NCI-H2227 (cell line): ENCODE results near the gene ARHGAP24.
A peak's percentile ranks its signal among the peaks of the same experiment; 100 is the strongest.

Experiments used
- DNase-seq: peaks from one replicate; lab custom pipeline; 2025; ENCODE audit not compliant: unreplicated experiment; lab: John Stamatoyannopoulos, UW

Gene ARHGAP24

DNA sequence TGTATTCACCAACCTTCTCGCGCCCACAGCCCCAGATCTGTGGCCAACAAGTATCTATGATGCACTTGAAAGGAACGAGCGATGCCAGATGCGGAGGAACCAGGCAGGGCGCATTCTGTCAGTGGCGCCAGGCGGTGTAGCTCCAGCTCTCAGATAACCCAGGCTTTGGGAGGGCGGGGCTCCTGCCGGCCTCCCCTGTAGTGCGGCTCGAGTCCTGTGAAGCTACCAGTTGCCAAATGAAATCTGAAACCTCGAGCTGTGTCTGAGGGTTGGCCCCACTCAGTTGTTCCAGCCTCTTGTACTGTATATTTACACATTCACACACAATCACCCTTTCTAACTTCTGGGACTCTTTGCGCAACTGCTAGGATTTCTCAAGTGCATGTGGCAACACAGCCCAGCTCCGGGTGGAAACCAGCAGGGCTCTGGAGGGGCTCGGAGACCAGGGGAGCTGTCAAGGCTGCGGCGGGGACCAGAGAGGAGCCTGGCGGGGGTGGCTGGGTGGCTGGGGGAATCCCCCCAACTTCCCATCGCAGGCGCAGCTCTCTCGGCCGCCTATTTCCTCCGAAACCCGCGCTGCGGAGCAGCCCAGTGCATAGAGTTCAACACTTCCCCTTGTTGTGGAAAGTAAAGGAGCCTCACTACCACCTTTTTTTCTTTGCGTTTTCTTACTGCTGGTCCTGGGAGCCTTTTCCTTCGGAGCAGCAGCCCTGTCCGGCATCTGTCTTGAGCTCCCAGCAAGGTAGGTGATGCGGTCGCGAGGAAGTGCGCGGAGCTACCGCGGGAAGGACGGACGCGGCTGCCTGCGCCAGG lies at the start of gene ARHGAP24:
Gene ARHGAP24 (plus strand): TSS at position 333 of the 813 bp plus-strand sequence.
- DNase-seq: peak; percentile 85

DNA sequence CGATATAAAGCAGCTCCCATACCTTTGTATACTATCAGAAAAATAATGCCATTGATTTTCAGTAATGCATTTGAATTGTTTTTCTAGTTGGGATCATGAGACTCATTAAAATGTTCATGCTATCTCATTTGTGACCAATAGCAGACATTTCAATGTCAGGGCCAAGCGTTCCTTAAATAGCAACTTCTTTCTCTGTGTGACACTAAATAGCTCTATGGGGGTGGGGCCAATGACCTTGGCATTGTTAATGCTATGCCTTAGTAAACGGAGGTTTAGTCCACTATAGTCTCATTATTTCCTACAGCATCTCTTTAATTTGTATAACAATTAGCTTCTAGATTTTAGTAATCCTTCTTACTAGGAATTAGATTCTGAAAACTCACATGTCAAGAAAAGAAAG lies 48.6 kb upstream of the ARHGAP24 start:
- no peak for DNase-seq

DNA sequence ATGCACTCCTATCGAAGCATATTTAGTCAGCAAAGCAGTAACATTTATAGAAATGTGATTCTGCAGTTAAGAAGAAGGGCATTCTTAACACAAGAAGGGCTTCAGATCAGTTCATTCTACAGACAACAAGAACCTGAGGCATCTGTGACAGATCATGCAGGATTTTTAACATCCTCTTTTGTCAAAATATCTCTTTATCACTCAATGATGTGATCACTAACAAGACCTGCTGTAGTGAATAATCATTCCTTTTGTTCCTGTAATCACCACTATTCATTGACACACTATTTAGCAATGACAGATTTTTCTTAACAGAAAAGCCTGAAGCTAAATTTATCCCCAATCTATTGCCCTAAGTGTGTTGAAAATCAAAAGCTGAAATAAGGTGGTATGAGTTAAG lies 47.8 kb upstream of the ARHGAP24 start:
- no peak for DNase-seq

DNA sequence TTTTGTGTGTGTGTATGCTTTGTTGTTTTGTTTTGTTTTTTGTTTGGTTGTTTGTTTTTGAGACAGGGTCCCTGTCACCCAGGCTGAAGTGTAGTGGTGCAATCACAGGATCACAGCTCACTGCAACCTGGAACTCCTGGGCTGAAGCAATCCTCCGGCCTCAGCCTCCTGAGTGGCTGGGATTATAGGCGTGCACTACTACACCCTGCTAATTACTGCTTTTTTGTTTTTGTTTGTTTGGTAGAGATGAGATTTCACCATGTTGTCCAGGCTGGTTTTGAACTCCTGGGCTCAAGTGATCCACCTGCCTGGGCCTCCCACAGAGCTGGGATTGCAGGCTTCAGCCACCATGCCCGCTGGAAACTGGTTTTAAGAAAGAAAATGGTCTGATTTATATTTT lies 44.7 kb upstream of the ARHGAP24 start:
- no peak for DNase-seq

DNA sequence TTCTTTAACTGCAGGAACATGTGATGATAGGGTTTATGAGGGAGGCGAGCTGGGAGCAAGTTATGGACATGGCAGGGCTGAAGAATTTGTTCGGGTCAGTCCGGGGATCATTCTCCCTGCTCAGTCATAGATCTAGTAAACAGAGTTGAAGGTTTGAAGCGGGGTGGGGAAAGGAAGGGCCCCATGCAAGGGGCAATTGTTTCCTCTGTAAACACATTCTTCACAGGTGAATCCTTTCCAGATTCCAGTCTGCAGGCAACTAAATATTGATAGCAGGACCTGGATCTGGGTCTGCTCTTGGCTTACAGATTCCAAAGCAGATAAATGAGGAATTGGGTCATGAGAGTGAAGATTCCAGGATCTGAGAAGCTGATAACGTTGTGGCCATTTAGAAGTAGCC lies 44.3 kb upstream of the ARHGAP24 start:
- DNase-seq: no peak

DNA sequence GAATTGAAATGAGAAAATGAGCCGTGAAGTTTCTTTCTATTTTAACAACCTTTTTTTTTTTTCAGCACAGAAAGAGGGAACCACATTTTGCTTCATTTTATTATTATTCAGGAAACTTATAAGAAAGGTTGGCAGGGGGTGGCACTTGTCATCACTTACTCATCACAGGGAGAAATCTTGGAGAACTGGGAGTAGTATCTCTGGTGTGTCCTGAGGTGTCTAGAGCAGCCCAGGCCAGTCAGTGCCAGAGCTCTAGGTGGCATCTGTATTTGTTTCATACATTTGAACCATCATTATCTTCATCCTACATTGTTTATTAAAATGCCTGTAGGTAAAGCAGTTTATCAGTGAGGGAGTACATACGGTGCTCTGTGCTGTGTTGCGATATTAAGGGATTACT lies 43.8 kb upstream of the ARHGAP24 start:
- DNase-seq: no peak

DNA sequence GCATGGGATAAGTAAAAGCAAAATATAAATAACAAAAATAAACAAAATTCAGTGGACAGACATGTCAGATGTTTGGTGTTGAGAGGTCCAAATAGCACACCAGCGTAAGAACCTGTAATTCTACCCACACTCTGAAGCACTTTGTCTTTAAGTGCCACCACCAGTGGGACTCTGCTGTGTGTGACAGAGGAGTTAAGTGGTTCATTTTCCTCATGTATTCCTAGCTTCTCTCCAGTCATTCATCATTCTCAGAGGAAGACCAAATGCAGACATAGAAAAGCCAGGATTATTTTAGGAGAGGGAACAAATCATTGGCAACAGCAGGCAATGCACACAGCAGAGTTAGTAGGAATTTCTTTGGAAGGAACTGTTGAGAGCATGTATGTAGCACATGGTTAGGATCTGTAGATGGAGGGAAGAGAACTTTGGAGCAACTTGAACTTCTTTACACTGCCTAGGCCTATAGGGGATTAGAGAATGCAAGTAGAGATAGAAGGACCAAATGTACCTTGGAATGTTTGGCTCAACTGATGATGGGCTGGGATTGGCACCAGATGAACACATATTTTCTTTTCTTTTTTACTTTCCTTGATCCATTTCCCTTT lies 43.0 kb upstream of the ARHGAP24 start:
- DNase-seq: no peak

DNA sequence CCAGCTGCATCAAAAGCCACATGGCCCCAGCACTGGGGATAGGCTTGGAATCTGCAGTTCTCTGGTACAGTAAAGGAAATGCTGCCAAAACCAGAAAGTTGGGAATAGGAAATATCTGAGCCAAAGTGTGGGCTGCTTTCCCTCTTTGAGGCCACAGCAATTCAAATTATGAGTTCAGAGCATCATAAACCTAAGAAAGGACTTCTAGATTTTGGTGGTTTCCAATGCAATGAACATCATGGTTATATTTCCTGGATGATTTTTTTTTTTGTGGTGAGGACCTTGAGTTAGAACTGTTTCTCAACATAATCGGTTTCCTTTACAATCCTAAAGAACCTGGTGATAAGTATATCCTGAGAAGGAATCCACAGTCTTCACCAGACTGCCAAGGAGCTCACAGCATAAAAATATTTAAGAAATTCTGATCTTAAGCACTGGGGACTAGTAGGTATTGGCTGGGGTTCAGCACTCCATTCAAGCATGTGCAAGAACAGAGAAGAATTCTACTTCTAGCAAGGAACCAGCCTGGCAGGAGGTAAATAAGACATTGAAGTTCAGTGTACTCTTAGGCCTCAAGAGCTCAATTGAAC lies 29.8 kb upstream of the ARHGAP24 start:
- no peak for DNase-seq

DNA sequence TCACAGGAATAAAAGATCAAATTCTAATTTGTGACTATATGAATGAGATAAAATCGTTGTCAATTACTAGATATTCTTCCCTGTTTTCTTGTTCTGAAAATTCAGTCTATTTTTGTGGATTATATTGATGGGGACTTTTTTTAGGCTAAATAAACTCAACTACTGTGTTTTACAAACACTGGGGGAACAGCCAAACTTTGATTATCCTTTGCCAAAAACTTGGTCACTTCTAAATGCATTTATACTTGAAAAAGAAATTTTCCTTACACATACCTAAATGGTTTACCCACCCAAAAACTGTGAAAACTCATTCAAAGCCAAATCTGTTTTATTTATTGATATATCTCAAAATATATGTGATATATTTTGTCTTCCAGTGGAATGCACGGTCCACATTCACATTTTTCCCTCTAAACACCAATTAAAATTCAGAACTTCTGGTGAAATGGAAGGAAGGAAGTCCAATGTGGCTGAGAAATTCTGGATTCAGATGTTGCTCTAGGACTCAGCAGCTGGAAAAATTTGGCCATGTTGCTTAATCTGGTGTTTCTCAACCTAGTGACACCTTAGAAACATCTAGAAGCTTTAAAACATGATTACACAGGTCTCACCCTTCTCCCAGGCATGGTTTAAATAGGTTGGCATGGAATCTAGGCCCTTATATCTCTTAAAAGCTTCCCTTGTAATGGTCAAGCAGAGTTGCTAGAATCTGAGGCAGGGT lies 28.6 kb upstream of the ARHGAP24 start:
- DNase-seq: no peak

DNA sequence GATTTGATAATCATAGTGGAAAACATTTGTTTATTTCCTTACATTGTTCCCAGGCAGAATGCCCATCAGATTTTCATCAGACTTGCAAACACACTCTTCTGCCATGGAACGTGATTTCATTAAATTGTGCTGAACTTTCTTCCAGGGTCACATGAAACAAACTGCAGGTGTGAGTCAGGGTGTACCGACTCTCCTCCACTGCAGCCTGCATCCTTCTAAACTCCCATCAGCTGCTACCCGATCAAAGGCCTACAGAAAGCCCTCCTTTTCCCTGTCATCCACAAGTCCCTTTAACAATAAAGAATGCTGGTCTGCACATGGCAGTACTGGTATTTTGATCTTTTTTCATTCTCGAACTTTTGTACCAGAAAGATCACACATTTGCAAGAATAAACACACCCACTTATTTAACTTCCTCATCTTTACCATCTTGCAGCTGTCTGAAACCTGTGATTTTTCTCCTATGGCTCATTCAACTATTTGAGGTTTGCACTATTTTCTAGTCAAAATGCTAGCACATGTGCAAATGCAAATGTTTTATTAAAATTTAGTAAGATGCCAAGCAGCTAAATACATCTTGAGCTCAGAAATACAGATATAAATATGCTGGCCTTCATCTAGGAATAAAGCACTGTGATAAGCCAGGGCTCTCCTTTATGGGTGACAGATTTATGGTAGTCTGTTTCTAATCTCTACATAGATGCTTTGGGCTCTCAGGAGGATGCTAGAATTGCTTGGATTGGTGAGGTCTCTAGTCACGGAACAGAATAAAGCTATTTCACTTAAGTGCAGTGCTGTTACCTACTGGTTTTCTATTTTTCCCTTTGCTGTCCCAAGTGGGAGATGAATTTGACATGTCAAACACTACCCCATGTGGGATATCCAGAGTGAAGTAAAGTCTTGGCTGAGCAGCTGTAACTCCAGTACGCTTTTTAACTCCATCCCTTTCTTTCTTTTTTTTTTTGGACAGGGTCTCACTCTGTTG lies 25.8 kb upstream of the ARHGAP24 start:
- DNase-seq: no peak

DNA sequence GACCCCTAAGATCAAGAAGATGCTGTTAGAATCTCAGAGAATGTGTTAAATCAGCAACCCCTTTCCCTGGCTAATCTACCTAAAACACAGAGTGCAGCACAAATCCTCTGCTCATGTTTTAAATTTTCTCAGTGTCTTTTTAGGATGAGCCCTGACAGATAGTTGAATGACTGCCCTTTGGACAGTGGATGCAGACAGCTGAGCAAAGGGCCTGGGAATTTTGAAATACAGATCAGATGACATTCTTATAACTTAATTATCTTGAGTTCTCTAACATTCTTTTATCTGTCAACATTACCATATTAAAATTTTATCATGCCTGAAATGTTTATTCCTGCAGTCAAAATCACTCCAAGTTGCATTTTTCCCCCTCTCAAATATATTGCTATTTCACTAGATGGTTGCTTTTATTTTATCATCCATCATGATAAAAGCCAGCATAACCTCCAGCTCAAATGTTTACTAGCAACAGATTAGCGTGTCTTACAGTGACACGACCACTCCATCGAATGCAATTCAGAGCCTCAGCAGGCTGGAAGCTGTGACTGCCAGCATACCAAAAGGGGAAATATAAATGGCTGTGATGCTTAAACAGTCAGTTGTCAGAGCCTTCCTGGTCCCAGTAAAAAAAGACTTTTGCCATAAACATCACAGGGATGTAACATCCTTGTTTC lies 22.8 kb upstream of the ARHGAP24 start:
- DNase-seq: no peak

DNA sequence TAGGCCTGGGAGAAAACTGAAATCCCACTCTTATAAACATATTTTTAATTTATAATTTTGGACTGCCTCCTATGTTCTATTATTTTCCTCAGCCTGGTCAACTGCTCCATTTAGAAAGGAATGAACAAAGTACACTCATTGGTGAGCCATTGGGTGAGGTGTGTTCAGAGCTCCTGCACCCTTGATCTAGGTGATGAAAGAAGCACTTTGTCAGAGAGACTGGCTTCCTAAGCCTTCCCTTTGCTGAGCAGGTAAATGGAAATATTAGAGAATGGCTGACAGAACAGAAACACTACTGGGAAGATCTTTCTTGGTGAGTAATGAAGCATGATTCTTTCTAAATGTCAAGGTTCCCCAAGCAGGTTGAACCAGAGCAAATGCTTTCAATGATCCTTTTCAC lies 19.0 kb upstream of the ARHGAP24 start:
- no peak for DNase-seq

DNA sequence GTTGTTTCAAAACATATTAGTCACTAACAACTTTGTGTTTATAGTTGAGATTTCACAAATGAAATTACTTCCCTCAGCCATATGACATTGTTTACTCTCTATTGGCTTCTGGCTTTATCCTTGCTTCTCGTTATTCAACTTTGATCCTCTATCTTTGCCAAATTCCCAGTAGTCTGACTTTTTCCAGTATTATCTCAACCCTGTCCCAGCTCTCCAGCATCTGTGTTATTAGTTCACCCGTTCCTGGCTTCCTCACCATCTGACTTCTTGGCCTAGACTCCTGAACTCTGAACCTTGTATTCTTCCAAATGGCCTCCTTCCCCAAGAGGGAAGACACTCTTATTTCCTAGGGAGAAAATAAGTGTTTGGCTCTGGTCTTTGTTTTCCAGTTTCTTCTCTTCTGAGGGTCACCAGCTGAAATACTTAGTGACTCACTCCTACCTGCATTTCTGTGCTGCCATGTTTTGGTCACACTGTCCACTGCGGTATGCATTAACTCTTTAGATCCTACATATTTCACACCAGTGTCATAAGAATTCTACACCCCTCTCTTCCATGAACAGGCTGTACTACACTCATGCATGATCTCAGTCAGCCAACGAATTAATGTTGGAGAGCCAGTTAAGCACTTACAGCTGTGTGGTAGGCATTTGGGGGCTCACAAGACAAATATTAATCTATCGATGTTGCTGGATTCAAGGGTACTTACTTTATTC lies 17.0 kb upstream of the ARHGAP24 start:
- DNase-seq: no peak

DNA sequence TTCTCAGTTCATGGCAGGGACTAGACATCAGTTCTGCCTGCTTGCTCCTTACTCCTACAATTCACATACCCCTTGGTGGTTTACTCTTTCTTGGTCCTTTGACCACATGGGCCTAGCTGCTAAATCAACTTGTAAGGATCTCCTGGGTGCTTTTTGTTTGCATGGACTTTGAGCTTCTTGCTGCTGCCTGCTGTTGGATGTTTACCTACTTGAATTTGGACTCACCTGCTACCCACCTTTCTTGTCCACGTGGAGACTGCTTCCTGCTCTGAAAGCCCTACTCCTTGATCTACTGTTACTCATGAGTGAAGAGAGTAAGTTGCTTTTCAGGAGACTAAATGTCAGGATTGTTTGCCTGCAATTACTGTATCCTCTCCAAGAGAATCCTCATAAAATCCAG lies 15.2 kb upstream of the ARHGAP24 start:
- no peak for DNase-seq

DNA sequence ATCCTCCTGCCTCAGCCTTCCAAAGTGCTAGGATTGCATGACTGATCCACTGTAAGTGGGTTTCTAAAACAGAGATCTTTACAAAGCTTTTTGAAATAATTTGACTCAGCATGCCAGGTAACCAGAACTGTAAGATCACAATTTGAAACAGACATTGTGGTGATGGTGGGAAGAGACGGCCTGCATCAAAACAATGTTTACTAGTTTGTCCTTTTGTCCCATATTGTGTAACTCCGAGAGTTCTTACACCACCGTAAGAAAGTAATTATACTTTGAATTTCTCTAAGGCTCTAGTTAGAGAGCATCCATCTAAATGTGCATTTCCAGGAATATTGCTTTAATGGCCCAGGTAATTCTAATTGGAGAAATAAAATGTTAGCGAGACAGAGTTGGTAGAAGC lies 594 bp upstream of the ARHGAP24 start:
- no peak for DNase-seq

DNA sequence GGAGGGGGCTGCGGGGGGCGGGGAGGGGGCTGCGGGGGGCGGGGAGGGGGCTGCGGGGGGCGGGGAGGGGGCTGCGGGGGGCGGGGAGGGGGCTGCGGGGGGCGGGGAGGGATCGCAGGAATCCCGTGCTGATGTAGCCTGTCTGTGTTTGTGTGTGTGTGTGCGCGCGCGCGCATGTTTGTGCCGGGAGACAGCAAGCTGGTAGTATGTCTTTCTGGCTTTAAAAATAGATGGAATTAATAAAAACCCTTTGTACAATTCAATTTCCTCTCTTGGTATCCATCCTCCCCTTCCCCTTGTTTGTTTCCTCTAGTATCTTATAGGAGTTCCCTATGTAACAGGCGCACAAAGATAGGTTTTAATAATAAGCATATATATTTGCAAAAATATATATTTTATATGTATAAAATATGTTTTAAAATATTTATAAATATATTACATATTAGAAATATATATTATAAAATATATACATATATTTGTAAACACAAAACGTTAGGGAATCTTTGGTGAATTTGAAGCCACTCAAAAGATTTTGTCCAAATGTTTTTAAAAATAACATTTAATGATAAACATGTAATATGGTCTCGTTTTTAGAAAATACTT lies 782 bp downstream of the ARHGAP24 start:
- DNase-seq: peak; percentile 65

DNA sequence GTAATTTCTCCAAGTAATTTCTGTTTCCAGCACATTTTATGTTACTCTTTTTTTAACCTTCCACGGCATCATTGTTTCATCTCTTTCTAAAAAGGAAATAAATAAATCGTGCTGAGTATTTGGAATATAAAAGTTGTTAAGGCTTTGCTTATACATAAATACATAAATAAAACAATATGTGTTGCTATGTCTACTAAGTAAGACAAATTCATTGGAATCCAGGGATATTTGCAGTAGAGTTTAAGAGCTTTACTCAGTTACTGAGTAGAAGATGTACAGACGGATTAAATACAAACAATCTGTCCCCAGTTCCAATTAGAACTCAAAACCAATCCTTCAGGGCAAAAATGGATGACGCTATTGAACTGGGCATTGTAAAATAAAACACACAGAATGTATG lies 1.4 kb downstream of the ARHGAP24 start:
- no peak for DNase-seq

DNA sequence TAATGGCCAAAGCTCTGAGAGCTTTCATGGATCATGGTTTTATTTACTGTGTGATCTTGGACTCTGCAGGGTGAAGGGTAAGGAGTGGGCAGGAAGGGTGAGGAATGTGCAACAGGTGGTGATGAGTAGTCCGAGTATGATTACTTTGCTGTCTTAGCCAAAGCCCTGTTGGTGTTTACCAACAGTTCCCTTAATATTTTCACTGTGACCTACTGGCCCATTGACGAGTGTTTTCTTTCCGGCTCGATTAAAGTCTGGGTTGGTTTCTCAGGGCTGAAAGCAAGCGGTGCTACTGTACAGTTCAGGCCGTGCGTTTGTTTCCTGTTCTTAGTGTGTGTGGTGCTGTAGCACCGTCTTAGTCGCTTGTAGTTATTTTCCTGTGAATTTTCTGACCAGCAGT lies 2.6 kb downstream of the ARHGAP24 start:
- DNase-seq: no peak

DNA sequence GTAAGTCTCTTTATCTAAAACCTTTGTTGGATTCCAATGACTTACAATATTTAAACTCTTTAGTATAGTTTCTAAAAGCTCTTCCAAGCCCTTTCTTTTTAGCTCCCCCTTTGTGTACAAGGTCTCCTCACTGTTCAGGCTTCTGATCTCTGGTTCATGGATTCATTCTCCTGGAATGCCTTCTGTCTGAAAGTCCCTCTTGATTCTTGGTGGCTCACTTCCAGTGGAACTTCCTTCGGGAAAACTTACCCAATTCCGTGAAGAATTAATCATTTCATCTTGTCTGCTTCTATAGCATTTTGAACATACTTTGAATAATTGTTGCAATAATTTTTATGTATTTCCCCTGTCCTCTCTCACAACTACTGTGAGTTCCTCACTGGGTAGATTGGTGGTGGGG lies 3.6 kb downstream of the ARHGAP24 start:
- no peak for DNase-seq
